Endodermal cell (in vitro differentiated cells): ENCODE data around the gene NLGN1. TPM values are rescaled to one million over a fixed set of nuclear protein-coding genes. Genes with fewer than 3 reads are reported as not detected.

ENCODE experiments used
- DNase-seq: peaks from one replicate; pipeline ENCODE4 v3.0.0-alpha.2; 2017
- H3K27ac ChIP-seq: 2 replicates; pipeline ENCODE4 v1.5.1; 2013; ENCODE audit warnings: mild to moderate bottlenecking, low read depth, low read length, moderate library complexity
- H3K27me3 ChIP-seq: 2 replicates; pipeline ENCODE4 v1.6.1; 2013; ENCODE audit warnings: mild to moderate bottlenecking, low read length, moderate library complexity; ENCODE audit not compliant: insufficient read depth, control insufficient read depth, poor library complexity, severe bottlenecking
- H3K36me3 ChIP-seq: 2 replicates; pipeline ENCODE4 v1.7.0; 2013; ENCODE audit warnings: mild to moderate bottlenecking, low read length, moderate library complexity; ENCODE audit not compliant: control insufficient read depth, insufficient read depth
- H3K4me1 ChIP-seq: one replicate; pipeline ENCODE4 v1.7.0; 2013; ENCODE audit warnings: low read length; ENCODE audit not compliant: control insufficient read depth, insufficient read depth
- H3K4me3 ChIP-seq: 2 replicates; pipeline ENCODE4 v1.5.1; 2013; ENCODE audit warnings: mild to moderate bottlenecking, low read length, moderate library complexity
- H3K9ac ChIP-seq: 2 replicates; pipeline ENCODE4 v1.6.1; 2013; ENCODE audit warnings: mild to moderate bottlenecking, low read length, moderate library complexity; ENCODE audit not compliant: poor library complexity, severe bottlenecking; ENCODE audit errors: extremely low read depth
- H3K9me3 ChIP-seq: 2 replicates; pipeline ENCODE4 v1.6.1; 2013; ENCODE audit warnings: mild to moderate bottlenecking, low read length, moderate library complexity; ENCODE audit not compliant: control insufficient read depth
- H3K27ac Mint-ChIP-seq: 2 replicates; pipeline ENCODE4 v1.8.0; 2020; ENCODE audit warnings: mixed read lengths
- H3K27me3 Mint-ChIP-seq: 2 replicates; pipeline ENCODE4 v1.8.0; 2021; ENCODE audit warnings: mild to moderate bottlenecking, mixed read lengths; ENCODE audit not compliant: insufficient read depth
- H3K36me3 Mint-ChIP-seq: 2 replicates; pipeline ENCODE4 v1.8.0; 2020; ENCODE audit warnings: low read depth, mixed read lengths
- H3K4me1 Mint-ChIP-seq: 2 replicates; pipeline ENCODE4 v1.8.0; 2020; ENCODE audit warnings: mixed read lengths
- H3K4me3 Mint-ChIP-seq: 2 replicates; pipeline ENCODE4 v1.8.0; 2020; ENCODE audit warnings: mild to moderate bottlenecking, moderate library complexity, mixed read lengths
- H3K9me3 Mint-ChIP-seq: 2 replicates; pipeline ENCODE4 v1.8.0; 2020; ENCODE audit warnings: mild to moderate bottlenecking, mixed read lengths
- CTCF ChIP-seq: fragments of 200-600 bp; sonication (generic); conservative IDR thresholded peaks from 2 replicates; pipeline ENCODE4 v1.5.0; 2021; ENCODE audit warnings: antibody characterized with exemption, mild to moderate bottlenecking
- WGBS, 2 experiments: methylation state at CpG; one replicate each; pipeline versions ENCODE4 v1.1.5 to v1.1.7; 2013; ENCODE audit warnings: missing lambda C conversion rate in 2 of 2, mixed read lengths in 1 of 2; ENCODE audit not compliant: insufficient coverage in 1 of 2, insufficient read length in 1 of 2; 5-methylcytosine and 5-hydroxymethylcytosine counted together
- total RNA-seq, 2 donors: library from RNA; stranded (reverse); fragmentation: NEBNext Ultra II Directional in 1 of 2; extraction: Animal tissue kit (Norgen Biotek cat#: 25700) in 1 of 2; gene quantifications; 2 replicates in 1 of 2; 3 replicates in 1 of 2; pipeline ENCODE4 v1.2.1, GENCODE V29; 2021

NLGN1 gene
- total RNA-seq, 2 donors from 2014 or later: 3.4 to 14.3 TPM

GRCh38 chr3:173930251-173930650 lies 532.7 kb downstream of the NLGN1 start:
- WGBS, 2 experiments: 82% methylated on average over 2 of the region's 2 CpGs; no CpG with 5 or more reads in 1 of the 2 experiments
- no peak overlapping the region for H3K9ac ChIP-seq
- H3K27ac ChIP-seq: no peak overlapping the region
- H3K27ac Mint-ChIP-seq: no peak overlapping the region
- H3K27me3 Mint-ChIP-seq: no peaks in the 10 kb centered on the region
- no peak overlapping the region for H3K4me3 Mint-ChIP-seq
- no peaks in the 10 kb centered on the region for H3K9me3 Mint-ChIP-seq
- no peak for DNase-seq
- no peak for TF ChIP-seq CTCF
- H3K4me1 ChIP-seq: peaks cover 6% of the 10 kb centered on the region
- no peaks in the 10 kb centered on the region for H3K36me3 ChIP-seq
- H3K4me1 Mint-ChIP-seq: peaks cover 39% of the 10 kb centered on the region
- no peaks in the 10 kb centered on the region for H3K27me3 ChIP-seq
- H3K9me3 ChIP-seq: no peaks in the 10 kb centered on the region
- H3K4me3 ChIP-seq: no peak overlapping the region
- no peaks in the 10 kb centered on the region for H3K36me3 Mint-ChIP-seq

GRCh38 chr3:173932624-173933023 lies 535.1 kb downstream of the NLGN1 start:
- peak overlapping the region; percentile 42 for H3K4me3 ChIP-seq
- no peak overlapping the region for H3K9ac ChIP-seq
- no peak overlapping the region for H3K27ac ChIP-seq
- H3K27ac Mint-ChIP-seq: peak overlapping the region; percentile 73
- H3K27me3 ChIP-seq: no peaks in the 10 kb centered on the region
- H3K9me3 Mint-ChIP-seq: no peaks in the 10 kb centered on the region
- no peaks in the 10 kb centered on the region for H3K9me3 ChIP-seq
- no peak for TF ChIP-seq CTCF
- no peaks in the 10 kb centered on the region for H3K27me3 Mint-ChIP-seq
- peaks cover 6% of the 10 kb centered on the region for H3K4me1 ChIP-seq
- no peak overlapping the region for H3K4me3 Mint-ChIP-seq
- peaks cover 34% of the 10 kb centered on the region for H3K4me1 Mint-ChIP-seq
- H3K36me3 ChIP-seq: no peaks in the 10 kb centered on the region
- no peaks in the 10 kb centered on the region for H3K36me3 Mint-ChIP-seq
- peak; percentile 69 for DNase-seq

GRCh38 chr3:173933113-173933512 lies 535.6 kb downstream of the NLGN1 start:
- Histone ChIP-seq H3K4me1 (peaks cover 9% of the 10 kb centered on the region), H3K4me3 (peak overlapping the region; percentile 42), H3K9me3 (no peaks in the 10 kb centered on the region), H3K27ac (no peak overlapping the region), H3K27me3 (no peaks in the 10 kb centered on the region), H3K36me3 (no peaks in the 10 kb centered on the region), H3K9ac (no peak overlapping the region)
- no peak for DNase-seq
- Mint-ChIP-seq H3K36me3 (no peaks in the 10 kb centered on the region), H3K27me3 (no peaks in the 10 kb centered on the region), H3K27ac (peak overlapping the region; percentile 73), H3K4me1 (peaks cover 34% of the 10 kb centered on the region), H3K4me3 (no peak overlapping the region), H3K9me3 (no peaks in the 10 kb centered on the region)
- peak; percentile 12 for TF ChIP-seq CTCF
- WGBS, 2 experiments: 9 to 45% methylated on average over 1 of the region's 1 CpG
